NCI-H526 (cell line): ENCODE measurements around the gene ADD2.
A peak's percentile ranks its signal among the peaks of the same experiment; 100 is the strongest.

Source experiments
- DNase-seq, 2 experiments: peaks; one replicate each; lab custom pipeline; 2025; lab: John Stamatoyannopoulos, UW

Gene ADD2

DNA sequence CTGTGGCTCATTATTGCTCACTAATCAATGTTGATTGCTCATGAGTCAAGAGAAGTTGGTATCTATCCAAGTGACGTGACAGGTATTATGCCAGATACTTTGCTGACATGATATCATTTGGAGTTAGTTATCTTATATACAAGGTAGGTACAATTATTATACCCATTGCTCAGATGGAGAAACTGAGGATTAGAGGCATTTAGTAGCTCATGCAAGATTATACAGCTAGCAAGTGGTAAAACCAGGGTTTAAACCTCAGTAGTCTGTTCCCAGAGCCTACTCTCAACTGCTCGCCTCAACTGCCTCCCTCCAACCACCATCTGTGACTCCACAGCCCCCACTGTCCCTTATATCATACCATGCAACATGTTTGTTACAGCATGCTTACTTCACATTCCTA is 16.3 kb upstream of the ADD2 start:
- no peak for DNase-seq

GRCh38 chr2:70779911-70780545 is 12.0 kb upstream of the ADD2 start:
- DNase-seq, result no peak

DNA sequence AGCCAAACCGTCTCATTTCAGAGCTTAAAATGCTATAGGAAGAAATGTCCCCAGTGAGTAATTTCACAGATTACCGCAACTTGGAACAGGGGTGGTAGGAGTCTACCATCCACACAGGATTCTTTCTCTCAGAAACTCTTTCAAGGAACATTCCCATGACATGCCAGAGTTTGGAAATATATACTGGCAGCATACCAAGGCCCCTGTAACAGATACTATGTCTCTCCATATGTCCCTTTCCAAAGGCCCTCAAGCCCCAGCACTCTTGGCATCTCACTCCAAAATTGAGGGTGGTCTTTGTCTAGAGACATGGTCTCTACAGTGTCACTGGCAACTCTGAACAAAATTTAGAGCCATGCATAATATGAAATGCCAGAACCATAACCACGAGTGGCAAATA is 11.5 kb upstream of the ADD2 start:
- no peak for DNase-seq

DNA sequence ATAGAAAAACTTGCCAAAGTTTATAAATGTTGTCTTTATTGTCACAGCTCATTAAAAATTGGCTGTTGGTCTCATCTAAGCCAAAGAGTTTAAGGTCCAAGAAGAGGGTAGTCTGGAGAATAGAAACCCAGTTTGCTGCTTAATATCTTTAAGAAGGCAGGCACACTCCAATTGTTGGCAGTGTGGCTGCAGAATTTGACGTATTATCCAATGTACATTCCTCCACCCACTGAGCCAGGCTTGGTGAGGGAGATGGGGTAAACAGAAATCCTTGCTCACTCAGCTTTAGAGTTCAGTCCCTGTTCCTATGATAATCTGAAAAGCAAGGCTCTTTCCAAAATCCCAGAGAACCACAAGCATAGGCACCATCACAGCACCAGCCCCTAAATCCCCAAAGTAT is 10.7 kb upstream of the ADD2 start:
- DNase-seq, result no peak

GRCh38 chr2:70777450-70777849 is 9.4 kb upstream of the ADD2 start:
- DNase-seq, result no peak

DNA sequence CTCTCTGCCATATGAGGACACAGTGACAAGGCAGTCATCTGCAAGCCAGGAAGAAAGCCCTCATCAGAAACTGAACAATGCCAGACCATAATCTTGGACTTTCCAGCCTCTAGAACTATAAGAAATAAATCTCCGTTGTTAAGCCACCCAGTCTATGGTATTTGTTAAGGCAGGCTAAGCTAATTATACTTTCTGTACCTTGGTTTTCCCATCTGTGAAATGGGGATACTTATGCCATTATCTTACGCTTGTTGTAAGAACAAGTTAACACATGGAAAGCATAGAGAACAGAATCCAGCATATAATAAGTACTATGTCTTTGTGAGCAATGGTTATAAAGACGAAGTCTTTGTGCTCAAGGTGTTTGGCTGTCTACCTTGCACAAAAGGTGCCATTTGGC is 8.3 kb upstream of the ADD2 start:
- DNase-seq, result no peak

DNA sequence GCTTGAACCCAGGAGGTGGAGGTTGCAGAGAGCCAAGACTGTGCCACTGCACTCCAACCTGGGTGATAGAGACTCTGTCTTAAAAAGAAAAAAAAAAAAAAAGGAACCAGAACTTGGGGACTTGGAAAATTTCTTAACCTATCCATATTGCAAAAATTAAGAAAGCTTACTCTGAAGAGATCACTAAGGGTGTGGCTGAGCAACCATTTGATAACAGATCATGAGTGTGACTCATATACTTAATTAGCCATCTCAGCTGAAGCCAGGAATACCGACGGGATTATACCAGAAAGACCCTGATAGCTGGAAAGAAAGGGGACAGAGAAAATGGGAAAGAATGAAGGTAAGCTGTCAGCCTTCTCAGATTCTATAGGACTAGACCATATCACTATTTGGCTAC is 7.1 kb upstream of the ADD2 start:
- DNase-seq, result no peak

DNA sequence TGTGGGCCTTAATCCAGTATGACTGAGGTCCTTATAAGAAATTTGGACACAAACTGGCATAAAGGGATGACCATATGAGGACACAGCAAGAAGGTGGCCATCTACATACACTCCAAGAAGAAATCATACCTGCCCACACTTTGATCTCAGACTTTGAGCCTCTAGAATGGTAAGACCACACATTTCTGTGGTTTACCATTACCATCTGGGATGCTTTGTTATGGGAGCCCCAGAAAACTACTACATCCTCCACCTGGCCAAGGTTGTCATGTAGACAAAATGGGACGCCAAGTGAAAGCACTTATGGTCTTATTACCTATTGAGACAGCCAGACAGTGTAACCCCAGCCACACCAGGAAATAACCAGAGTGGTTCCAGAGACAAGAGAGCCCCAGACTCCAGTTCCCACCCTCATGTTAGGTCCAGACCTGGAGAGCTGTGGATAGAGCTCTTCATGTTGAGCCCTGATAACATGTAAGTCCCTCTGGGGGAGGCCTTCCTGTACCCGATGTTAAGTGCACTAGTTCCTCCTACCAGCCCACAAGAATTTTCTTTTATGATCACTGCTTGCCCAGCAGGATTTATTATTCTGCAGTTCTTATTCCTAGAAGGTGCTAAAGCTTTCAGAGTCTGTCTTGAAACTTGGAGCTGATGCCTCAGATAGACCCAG is 4.6 kb upstream of the ADD2 start:
- no peak for DNase-seq

DNA sequence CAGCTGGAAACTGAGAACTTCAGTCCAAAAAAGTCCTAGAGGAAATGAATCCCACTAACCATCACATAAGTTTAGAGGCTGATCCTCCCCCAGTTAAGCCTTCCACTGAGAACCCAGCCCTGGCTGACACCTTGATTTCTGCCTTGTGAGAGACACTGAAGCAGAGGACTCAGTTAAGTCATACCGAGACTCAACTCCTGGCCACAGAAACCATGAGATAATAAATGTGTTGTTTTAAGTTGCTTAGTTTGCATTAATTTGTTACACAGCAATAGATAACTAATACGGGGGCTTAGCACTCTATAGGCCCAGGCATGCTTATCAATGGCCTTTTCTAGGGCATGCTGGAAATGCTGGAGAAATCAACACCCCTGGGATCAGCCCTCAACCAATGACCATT is 3.4 kb upstream of the ADD2 start:
- DNase-seq, result no peak

DNA sequence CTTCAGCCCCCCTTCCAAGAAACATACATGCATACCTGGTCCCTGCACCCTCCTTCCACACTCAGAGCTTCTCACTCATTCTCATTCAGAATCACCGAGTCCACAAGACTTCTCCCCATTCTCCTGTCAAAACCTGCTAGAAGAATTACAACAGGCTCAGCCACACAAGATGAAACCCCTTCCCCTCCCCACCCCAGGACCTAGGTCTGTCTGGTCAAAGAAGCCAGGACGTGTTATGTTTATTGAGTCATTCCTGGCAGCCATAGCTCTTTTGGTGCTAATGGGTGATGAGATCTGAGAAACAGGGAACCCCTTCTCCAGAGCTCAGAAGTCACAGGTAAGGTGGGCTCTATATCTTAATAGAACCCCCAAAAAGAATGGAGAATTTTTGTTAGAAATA is 1.4 kb upstream of the ADD2 start:
- DNase-seq, result no peak

GRCh38 chr2:70768590-70769085 is 638 bp upstream of the ADD2 start:
- DNase-seq, result peak in 1 of 2 experiments; percentile 38

DNA sequence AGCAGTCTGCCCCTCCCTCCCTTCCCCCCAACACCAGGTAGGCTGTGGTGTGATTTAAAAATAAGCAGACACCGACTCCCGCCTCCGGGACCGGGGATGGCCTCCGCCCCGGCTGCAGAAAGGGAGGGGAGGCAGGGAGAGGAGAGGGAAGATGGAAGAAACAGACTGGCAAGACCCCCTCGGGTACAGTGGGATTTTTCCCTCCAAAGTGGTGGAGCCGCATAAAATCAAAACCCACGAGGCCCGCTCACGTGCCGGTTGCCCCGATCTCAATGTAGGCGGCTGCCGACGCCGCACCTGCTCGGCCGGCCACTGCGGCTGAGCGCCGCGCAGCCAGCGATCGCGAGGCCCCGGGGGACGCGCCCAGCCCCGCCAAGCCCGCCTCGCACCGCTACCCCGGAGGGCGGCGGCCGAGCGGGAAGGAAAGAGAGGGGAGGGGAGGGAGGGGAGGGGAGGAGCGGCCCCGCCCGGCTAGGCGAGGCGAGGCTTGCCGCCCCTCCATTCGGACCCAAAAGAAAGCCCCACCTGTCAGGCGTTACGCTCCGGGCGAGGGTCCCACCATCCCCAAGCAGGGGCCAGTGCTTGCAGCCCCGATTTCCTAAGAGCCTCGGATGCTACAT is 811 bp downstream of the ADD2 start:
- peak; percentile 62 to 87 for DNase-seq

DNA sequence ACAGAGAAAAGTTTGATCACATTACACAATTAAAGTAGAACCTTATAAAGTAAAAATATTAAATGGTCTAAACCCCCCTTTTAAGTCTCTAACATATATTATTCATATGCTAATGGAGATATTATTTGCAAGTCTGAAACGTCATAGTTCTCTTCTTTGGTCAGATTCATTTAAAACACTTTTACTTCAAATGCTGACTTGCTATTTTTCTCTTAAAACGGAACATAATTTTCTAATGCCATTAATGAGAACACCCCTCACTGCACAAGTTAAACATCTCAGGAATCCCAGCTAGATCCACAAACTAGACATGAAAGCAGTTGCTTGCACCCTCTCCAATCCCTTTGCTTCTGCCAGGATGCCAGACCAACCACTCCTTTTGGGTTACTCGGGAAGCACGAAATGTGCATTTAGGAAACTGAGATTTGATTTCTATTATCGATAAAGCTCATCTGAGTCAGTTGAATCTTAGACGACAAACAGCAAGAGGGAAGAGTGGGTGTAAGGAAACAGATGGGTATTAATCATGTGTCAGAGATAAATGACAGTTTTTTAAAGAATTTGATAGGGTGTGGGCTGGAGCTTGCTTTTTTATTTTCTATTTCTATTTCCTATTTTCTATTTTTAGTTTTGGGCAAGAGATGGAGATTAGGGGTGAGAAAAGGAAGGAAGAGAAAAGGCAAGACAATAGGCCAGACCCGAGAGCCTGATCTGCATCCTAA is 1.5 kb downstream of the ADD2 start:
- DNase-seq, result peak in 1 of 2 experiments; percentile 20

DNA sequence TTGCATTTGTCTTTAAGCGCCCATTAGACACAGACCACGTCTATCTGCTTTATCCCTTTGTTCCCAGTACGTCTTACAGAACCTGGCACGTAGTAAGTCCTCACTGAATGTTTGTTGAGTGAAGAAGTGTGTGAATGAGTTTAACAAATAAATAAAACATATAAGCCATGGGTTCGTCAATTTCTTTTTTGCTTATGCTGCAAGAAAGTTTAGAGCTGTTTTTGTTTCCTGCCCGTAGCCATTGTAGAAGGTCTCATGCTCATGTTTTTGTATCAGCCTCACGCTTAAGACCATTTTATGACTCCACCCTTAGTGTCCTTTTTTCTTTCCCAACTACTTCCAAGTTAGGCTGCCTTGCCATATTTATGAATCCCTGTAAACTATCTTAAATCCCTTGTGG is 2.5 kb downstream of the ADD2 start:
- no peak for DNase-seq

GRCh38 chr2:70759446-70759845 is 8.6 kb downstream of the ADD2 start:
- DNase-seq, result no peak

- no peak for DNase-seq
These were observed 10.0 kb downstream of the ADD2 start for GRCh38 chr2:70757966-70758365.

DNA sequence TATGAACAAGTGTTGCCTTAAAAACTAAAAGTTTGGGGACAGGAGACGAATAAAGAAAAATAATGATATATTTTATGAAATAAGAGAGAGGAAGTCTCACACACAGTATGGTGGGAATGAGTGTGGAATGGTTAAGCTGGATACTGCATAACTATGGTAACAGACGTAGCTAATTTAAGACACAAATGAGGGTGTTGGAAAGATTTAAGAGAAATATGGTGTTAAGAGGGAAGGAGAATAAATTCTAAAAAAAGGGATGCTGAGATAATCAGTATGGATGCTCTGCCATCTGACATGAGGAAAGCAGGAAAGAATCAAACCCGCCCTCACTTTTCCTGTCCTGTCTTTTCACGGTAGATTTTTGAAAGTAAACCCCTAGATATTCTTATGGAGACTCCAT is 10.6 kb downstream of the ADD2 start:
- no peak for DNase-seq

DNA sequence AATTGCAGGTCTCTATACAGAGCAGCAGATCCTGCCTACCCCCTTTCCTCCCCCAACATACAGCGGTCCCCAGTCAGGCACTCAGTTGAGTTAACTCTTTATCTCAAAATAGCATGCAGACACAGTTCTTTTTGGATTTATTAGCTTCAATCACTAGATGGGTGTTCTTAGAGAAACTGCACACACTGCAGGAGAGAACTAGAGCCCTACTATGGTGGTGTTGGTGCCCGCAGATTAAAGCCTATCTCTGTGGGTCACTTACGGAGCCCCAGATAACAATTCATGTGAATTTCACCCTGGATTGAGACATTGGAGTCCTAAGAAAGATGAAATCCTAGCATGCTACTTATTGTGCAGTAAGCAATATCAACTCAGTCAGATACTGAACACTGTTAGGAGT is 11.9 kb downstream of the ADD2 start:
- no peak for DNase-seq

GRCh38 chr2:70753902-70754301 is 14.1 kb downstream of the ADD2 start:
- DNase-seq, result no peak

- DNase-seq, result no peak
These were observed 15.0 kb downstream of the ADD2 start for GRCh38 chr2:70753031-70753430.

DNA sequence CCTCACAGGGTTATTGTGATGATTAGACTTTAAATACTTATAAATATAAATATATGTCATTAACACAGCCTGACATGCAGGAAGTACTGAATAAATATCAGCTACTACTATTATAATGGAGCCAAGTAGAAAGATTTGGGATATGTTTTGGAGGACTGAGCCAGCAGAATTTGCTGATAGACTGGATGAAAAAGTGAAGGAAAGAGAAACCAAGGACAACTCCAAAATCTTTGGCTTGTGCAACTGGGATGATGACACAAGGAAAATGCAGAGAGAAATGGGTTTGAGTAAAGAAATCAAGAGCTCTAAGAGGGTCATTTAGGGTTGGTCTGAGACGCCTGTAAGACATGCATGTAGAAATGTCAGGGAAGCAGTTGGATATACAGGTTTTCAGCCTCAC is 15.6 kb downstream of the ADD2 start:
- no peak for DNase-seq

DNA sequence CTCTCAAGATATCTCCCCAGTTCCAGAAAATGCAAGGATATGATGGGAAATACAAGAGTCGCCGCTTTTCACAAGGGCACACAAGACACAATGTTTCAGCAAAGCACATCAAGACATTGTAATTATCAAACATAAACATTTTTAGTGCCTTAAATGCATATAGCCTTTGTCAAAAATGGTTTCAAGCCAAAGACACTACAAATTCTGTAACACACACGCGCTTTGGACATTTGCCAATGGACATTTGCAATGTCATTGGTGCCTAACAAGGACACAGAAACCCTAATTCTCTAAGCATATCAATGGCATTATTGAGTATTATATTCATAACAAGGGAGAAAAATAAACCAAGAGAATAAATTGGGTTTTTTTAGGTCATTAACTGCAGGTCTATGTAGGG is 16.1 kb downstream of the ADD2 start:
- no peak for DNase-seq

GRCh38 chr2:70750320-70750719 is 17.7 kb downstream of the ADD2 start:
- no peak for DNase-seq
